Activated T-helper 2 cell treated with anti-CD3 and anti-CD28 coated beads, Interferon-gamma antibody, Interleukin-2, Interleukin-4, amounts not matched to agents 10 μg/mL and 5 μg/mL and 100 μg/mL, durations not matched to agents 14 hours and 24 hours and 36 hours (primary cell): ENCODE measurements around the gene SLC9C1. TPM values are rescaled to one million over a fixed set of nuclear protein-coding genes. Genes with fewer than 3 reads are reported as not detected.
"Not testable (repeated sequence)": the region's sequence is repeated elsewhere in the genome, so short reads cannot be mapped to it uniquely, and the experiment has no call there.

Experiments
- DNase-seq: peaks from one replicate; pipeline ENCODE4 v3.0.0; 2021; ENCODE audit warnings: low spot score
- H3K27ac Mint-ChIP-seq: one replicate; pipeline ENCODE4 v1.8.0; 2021; ENCODE audit warnings: mixed read lengths
- H3K27me3 Mint-ChIP-seq: one replicate; pipeline ENCODE4 v1.8.0; 2021; ENCODE audit warnings: low read depth, mixed read lengths
- H3K36me3 Mint-ChIP-seq: one replicate; pipeline ENCODE4 v1.8.0; 2021; ENCODE audit warnings: low read depth, mixed read lengths
- H3K4me1 Mint-ChIP-seq: one replicate; pipeline ENCODE4 v1.8.0; 2021; ENCODE audit warnings: low read depth, mixed read lengths
- H3K4me3 Mint-ChIP-seq: one replicate; pipeline ENCODE4 v1.8.0; 2021; ENCODE audit warnings: low read depth, mild to moderate bottlenecking, moderate library complexity, mixed read lengths
- H3K9me3 Mint-ChIP-seq: one replicate; pipeline ENCODE4 v1.8.0; 2021; ENCODE audit warnings: mixed read lengths
- intact Hi-C: fragments of 100-400 bp; cut with micrococcal nuclease; formaldehyde crosslinking; loops from one replicate; pipeline ENCODE4 v1.15.1; 2023
- total RNA-seq: library from RNA; stranded (reverse); gene quantifications from 2 replicates; pipeline ENCODE4 v1.2.3, GENCODE V29; 2022

SLC9C1 gene
- total RNA-seq, 1 donor from 2014 or later: not detected

- no peaks in the 10 kb centered on the region for H3K36me3 Mint-ChIP-seq
- peaks cover 21% of the 10 kb centered on the region for H3K27me3 Mint-ChIP-seq
- H3K4me3 Mint-ChIP-seq: no peak overlapping the region
- no peak overlapping the region for H3K27ac Mint-ChIP-seq
- no peaks in the 10 kb centered on the region for H3K4me1 Mint-ChIP-seq
- intact Hi-C loops: no loop called here
- no peaks in the 10 kb centered on the region for H3K9me3 Mint-ChIP-seq
- DNase-seq: no peak
Measured at GRCh38 chr3:112233083-112233482, 60.9 kb downstream of the SLC9C1 start.

GRCh38 chr3:112231727-112232126 lies 62.3 kb downstream of the SLC9C1 start:
- Mint-ChIP-seq H3K27me3 (peaks cover 22% of the 10 kb centered on the region), H3K27ac (no peak overlapping the region), H3K9me3 (no peaks in the 10 kb centered on the region), H3K4me1 (no peaks in the 10 kb centered on the region), H3K36me3 (no peaks in the 10 kb centered on the region), H3K4me3 (no peak overlapping the region)
- intact Hi-C loops: no loop called here
- DNase-seq: no peak

GRCh38 chr3:112230033-112230432 lies 64.0 kb downstream of the SLC9C1 start:
- intact Hi-C loops: no loop called here
- no peak for DNase-seq
- Mint-ChIP-seq H3K36me3 (no peaks in the 10 kb centered on the region), H3K4me3 (no peak overlapping the region), H3K27ac (no peak overlapping the region), H3K27me3 (peaks cover 24% of the 10 kb centered on the region), H3K4me1 (no peaks in the 10 kb centered on the region), H3K9me3 (peaks cover 11% of the 10 kb centered on the region)

- no peaks in the 10 kb centered on the region for H3K4me1 Mint-ChIP-seq
- no peak overlapping the region for H3K4me3 Mint-ChIP-seq
- H3K9me3 Mint-ChIP-seq: peaks cover 21% of the 10 kb centered on the region
- peaks cover 27% of the 10 kb centered on the region for H3K27me3 Mint-ChIP-seq
- no peak for DNase-seq
- H3K27ac Mint-ChIP-seq: no peak overlapping the region
- intact Hi-C loops: no loop called here
- no peaks in the 10 kb centered on the region for H3K36me3 Mint-ChIP-seq
Measured at GRCh38 chr3:112228786-112229185, 65.2 kb downstream of the SLC9C1 start.

- no peaks in the 10 kb centered on the region for H3K4me1 Mint-ChIP-seq
- intact Hi-C loops: no loop called here
Measured at GRCh38 chr3:112200317-112200666, 93.7 kb downstream of the SLC9C1 start.

GRCh38 chr3:112199622-112200316 lies 94.2 kb downstream of the SLC9C1 start:
- Mint-ChIP-seq H3K4me1 (no peaks in the 10 kb centered on the region), H3K9me3 (peaks cover 13% of the 10 kb centered on the region), H3K4me3 (no peak overlapping the region), H3K27ac (no peak overlapping the region), H3K36me3 (no peaks in the 10 kb centered on the region), H3K27me3 (peaks cover 2% of the 10 kb centered on the region)
- no peak for DNase-seq
- intact Hi-C loops: no loop called here

More at GRCh38 chr3:112200317-112200666, 93.7 kb downstream of the SLC9C1 start:
- no peak overlapping the region for H3K4me3 Mint-ChIP-seq
- H3K27ac Mint-ChIP-seq: no peak overlapping the region
- peaks cover 2% of the 10 kb centered on the region for H3K27me3 Mint-ChIP-seq
- no peaks in the 10 kb centered on the region for H3K36me3 Mint-ChIP-seq
- H3K9me3 Mint-ChIP-seq: peaks cover 8% of the 10 kb centered on the region
- DNase-seq: no peak

- Mint-ChIP-seq H3K27me3 (no peaks in the 10 kb centered on the region), H3K4me1 (no peaks in the 10 kb centered on the region), H3K9me3 (peaks cover 30% of the 10 kb centered on the region), H3K4me3 (no peak overlapping the region), H3K36me3 (no peaks in the 10 kb centered on the region), H3K27ac (no peak overlapping the region)
- no peak for DNase-seq
- intact Hi-C loops: no loop called here
Measured at GRCh38 chr3:112197131-112197530, 96.9 kb downstream of the SLC9C1 start.

GRCh38 chr3:112187300-112187699 lies 106.7 kb downstream of the SLC9C1 start:
- Mint-ChIP-seq H3K27ac (no peak overlapping the region), H3K9me3 (peaks cover 7% of the 10 kb centered on the region), H3K4me1 (peaks cover 5% of the 10 kb centered on the region), H3K36me3 (no peaks in the 10 kb centered on the region), H3K27me3 (peaks cover 8% of the 10 kb centered on the region), H3K4me3 (no peak overlapping the region)
- no peak for DNase-seq
- intact Hi-C loops: no loop called here

- H3K27me3 Mint-ChIP-seq, H3K27ac Mint-ChIP-seq, H3K4me1 Mint-ChIP-seq, H3K9me3 Mint-ChIP-seq, H3K4me3 Mint-ChIP-seq, H3K36me3 Mint-ChIP-seq, DNase-seq, intact Hi-C loops: not testable (repeated sequence)
Measured at GRCh38 chr3:112185423-112186035, 108.5 kb downstream of the SLC9C1 start.

GRCh38 chr3:112175646-112176045 lies 118.4 kb downstream of the SLC9C1 start:
- no peaks in the 10 kb centered on the region for H3K9me3 Mint-ChIP-seq
- H3K4me3 Mint-ChIP-seq: no peak overlapping the region
- no peak overlapping the region for H3K27ac Mint-ChIP-seq
- no peak for DNase-seq
- no peaks in the 10 kb centered on the region for H3K36me3 Mint-ChIP-seq
- peaks cover 1% of the 10 kb centered on the region for H3K27me3 Mint-ChIP-seq
- intact Hi-C loops: no loop called here
- H3K4me1 Mint-ChIP-seq: no peaks in the 10 kb centered on the region

GRCh38 chr3:112175037-112175436 lies 119.0 kb downstream of the SLC9C1 start:
- intact Hi-C loops: no loop called here

GRCh38 chr3:112171144-112171543 lies 122.9 kb downstream of the SLC9C1 start:
- H3K4me1 Mint-ChIP-seq: no peaks in the 10 kb centered on the region
- H3K4me3 Mint-ChIP-seq: no peak overlapping the region
- no peaks in the 10 kb centered on the region for H3K36me3 Mint-ChIP-seq
- intact Hi-C loops: no loop called here
- no peak overlapping the region for H3K27ac Mint-ChIP-seq
- DNase-seq: no peak
- H3K9me3 Mint-ChIP-seq: no peaks in the 10 kb centered on the region
- H3K27me3 Mint-ChIP-seq: peaks cover 2% of the 10 kb centered on the region

More at GRCh38 chr3:112175037-112175436, 119.0 kb downstream of the SLC9C1 start:
- H3K36me3 Mint-ChIP-seq: no peaks in the 10 kb centered on the region
- H3K4me1 Mint-ChIP-seq: no peaks in the 10 kb centered on the region
- no peaks in the 10 kb centered on the region for H3K9me3 Mint-ChIP-seq
- no peak overlapping the region for H3K4me3 Mint-ChIP-seq
- DNase-seq: no peak
- no peak overlapping the region for H3K27ac Mint-ChIP-seq
- H3K27me3 Mint-ChIP-seq: no peaks in the 10 kb centered on the region

GRCh38 chr3:112170046-112170445 lies 124.0 kb downstream of the SLC9C1 start:
- no peak overlapping the region for H3K4me3 Mint-ChIP-seq
- no peaks in the 10 kb centered on the region for H3K9me3 Mint-ChIP-seq
- no peak overlapping the region for H3K27ac Mint-ChIP-seq
- intact Hi-C loops: no loop called here
- H3K4me1 Mint-ChIP-seq: no peaks in the 10 kb centered on the region
- no peaks in the 10 kb centered on the region for H3K36me3 Mint-ChIP-seq
- peaks cover 2% of the 10 kb centered on the region for H3K27me3 Mint-ChIP-seq
- no peak for DNase-seq
